Esophagus muscularis mucosa (tissue), 4 donors: Measurements from ENCODE around the gene FRMD4A. TPM values are rescaled to one million over a fixed set of nuclear protein-coding genes. Genes with fewer than 3 reads are reported as not detected.

Source experiments
- DNase-seq: peaks from one replicate; pipeline ENCODE4 v3.0.0-alpha.2; 2017; ENCODE audit errors: extremely low spot score
- H3K27ac ChIP-seq, 4 donors: fragments of 200-600 bp; sonication (generic); replicated peaks in 1 of 4; 1 replicate in 3 of 4; 2 replicates in 1 of 4; pipeline ENCODE4 v1.5.1; 2016 to 2019; ENCODE audit warnings: mild to moderate bottlenecking in 1 of 4
- H3K27me3 ChIP-seq, 4 donors: fragments of 200-600 bp; sonication (generic); one replicate each; pipeline versions ENCODE4 v1.5.1 to v1.6.0; 2016 to 2019
- H3K36me3 ChIP-seq, 4 donors: fragments of 200-600 bp; sonication (generic); one replicate each; pipeline ENCODE4 v1.5.1; 2016 to 2019
- H3K4me1 ChIP-seq, 4 donors: fragments of 200-600 bp; sonication (generic); one replicate each; pipeline ENCODE4 v1.5.1; 2016 to 2019
- H3K4me3 ChIP-seq, 4 donors: fragments of 200-600 bp; sonication (generic); 1 replicate in 2 of 4; 2 replicates in 2 of 4; pipeline ENCODE4 v1.5.1; 2016 to 2019; ENCODE audit warnings: mild to moderate bottlenecking in 4 of 4, moderate library complexity in 1 of 4
- H3K9me3 ChIP-seq, 4 donors: fragments of 200-600 bp; sonication (generic); 1 replicate in 3 of 4; 2 replicates in 1 of 4; pipeline ENCODE4 v1.5.1; 2016 to 2019
- CTCF ChIP-seq, 3 experiments: fragments of 200-600 bp in 2 of 3; fragments of 450-650 bp in 1 of 3; sonication (generic) in 2 of 3; IDR thresholded peaks; one replicate each; pipeline ENCODE4 v1.5.1; 2017 to 2019; ENCODE audit warnings: antibody characterized with exemption in 3 of 3, mild to moderate bottlenecking in 2 of 3, moderate library complexity in 1 of 3
- EP300 ChIP-seq: sonication (generic); formaldehyde crosslinking; IDR thresholded peaks from one replicate; pipeline ENCODE4 v1.6.1; 2017; ENCODE audit warnings: antibody characterized with exemption
- POLR2A ChIP-seq: fragments of 450-650 bp; IDR thresholded peaks from one replicate; pipeline ENCODE4 v1.6.1; 2017; ENCODE audit warnings: antibody characterized with exemption, moderate library complexity, mild to moderate bottlenecking, low read depth
- POLR2AphosphoS5 ChIP-seq, 2 donors: sonication (generic); formaldehyde crosslinking; IDR thresholded peaks; one replicate each; pipeline ENCODE4 v1.6.1; 2017; ENCODE audit warnings: antibody characterized with exemption in 2 of 2
- WGBS: methylation state at CpG from one replicate; pipeline ENCODE4 v1.1.5; 2018; 5-methylcytosine and 5-hydroxymethylcytosine counted together
- intact Hi-C: fragments of 100-400 bp; cut with DNase I; formaldehyde crosslinking; loops from one replicate; pipeline ENCODE4 v1.15.1; 2023
- total RNA-seq, 4 donors: library from RNA; depleted of rRNA; stranded (reverse); fragments of >200 nt; gene quantifications; one replicate each; pipeline versions ENCODE4 v1.1.0 to v1.2.1, GENCODE V29; 2016

Gene FRMD4A
- total RNA-seq, 4 donors from 2014 or later: 17.0 to 28.8 (median 21.8) TPM

- intact Hi-C loops: no loop called here
- H3K27ac ChIP-seq: peak overlapping the region in 1 of 4 donors; percentile 65
- 87% methylated on average over 5 of the region's 5 CpGs for WGBS
Observed at GRCh38 chr10:13719425-13719824, 611.3 kb downstream of the FRMD4A start.

GRCh38 chr10:13718820-13719219, 611.9 kb downstream of the FRMD4A start:
- Histone ChIP-seq H3K36me3 (peaks cover 0 to 4% (median 1%) of the 10 kb centered on the region in 4 donors), H3K27me3 (no peaks in the 10 kb centered on the region), H3K27ac (peak overlapping the region; percentile 16 to 67 (median 58)), H3K4me3 (peak overlapping the region in 2 of 4 donors; percentile 43 to 47), H3K9me3 (no peaks in the 10 kb centered on the region), H3K4me1 (peaks cover 6 to 34% (median 26%) of the 10 kb centered on the region in 4 donors)
- 86% methylated on average over 4 of the region's 4 CpGs for WGBS
- TF ChIP-seq CTCF (IDR thresholded peaks at IDR 0.05): no peak
- TF ChIP-seq POLR2AphosphoS5 (IDR thresholded peaks at IDR 0.05): no peak
- no peak for TF ChIP-seq EP300
- TF ChIP-seq POLR2A: no peak
- intact Hi-C loops: no loop called here
- DNase-seq: no peak

More at GRCh38 chr10:13719425-13719824, 611.3 kb downstream of the FRMD4A start:
- Histone ChIP-seq H3K4me1 (peaks cover 9 to 34% (median 26%) of the 10 kb centered on the region in 4 donors), H3K4me3 (no peak overlapping the region), H3K36me3 (peaks cover 0 to 4% (median 1%) of the 10 kb centered on the region in 4 donors), H3K9me3 (no peaks in the 10 kb centered on the region), H3K27me3 (no peaks in the 10 kb centered on the region)
- no peak for DNase-seq
- TF ChIP-seq CTCF (IDR thresholded peaks at IDR 0.05): no peak
- no peak for TF ChIP-seq EP300
- no peak for TF ChIP-seq POLR2AphosphoS5 (IDR thresholded peaks at IDR 0.05)
- TF ChIP-seq POLR2A: no peak

- H3K27me3 ChIP-seq: no peaks in the 10 kb centered on the region
- no peak for DNase-seq
- H3K4me1 ChIP-seq: peaks cover 6 to 39% (median 28%) of the 10 kb centered on the region in 4 donors
- no peaks in the 10 kb centered on the region for H3K9me3 ChIP-seq
- peaks cover 0 to 4% (median 1%) of the 10 kb centered on the region in 4 donors for H3K36me3 ChIP-seq
- peak overlapping the region; percentile 35 to 49 (median 45) for H3K4me3 ChIP-seq
- intact Hi-C loops: no loop called here
- TF ChIP-seq POLR2AphosphoS5 (IDR thresholded peaks at IDR 0.05) (no peak), EP300 (no peak), CTCF (IDR thresholded peaks at IDR 0.05) (no peak), POLR2A (no peak)
- WGBS: 56% methylated on average over 9 of the region's 26 CpGs
- H3K27ac ChIP-seq: peak overlapping the region; percentile 16 to 67 (median 58)
Observed at GRCh38 chr10:13717936-13718772, 612.6 kb downstream of the FRMD4A start.

GRCh38 chr10:13717571-13717935, 613.2 kb downstream of the FRMD4A start:
- 72% methylated on average over 8 of the region's 8 CpGs for WGBS
- peak overlapping the region; percentile 35 to 49 (median 45) for H3K4me3 ChIP-seq

More at GRCh38 chr10:13717571-13717935, 613.2 kb downstream of the FRMD4A start:
- intact Hi-C loops: no loop called here
- Histone ChIP-seq H3K27ac (peak overlapping the region; percentile 16 to 67 (median 58)), H3K9me3 (no peaks in the 10 kb centered on the region), H3K27me3 (no peaks in the 10 kb centered on the region), H3K4me1 (peaks cover 9 to 45% (median 33%) of the 10 kb centered on the region in 4 donors), H3K36me3 (peaks cover 0 to 4% (median 1%) of the 10 kb centered on the region in 4 donors)
- no peak for DNase-seq
- no peak for TF ChIP-seq CTCF (IDR thresholded peaks at IDR 0.05)
- TF ChIP-seq POLR2A: no peak
- TF ChIP-seq EP300: no peak
- TF ChIP-seq POLR2AphosphoS5 (IDR thresholded peaks at IDR 0.05): no peak
